GM12878 (cell line): ENCODE results near the gene ARHGEF16.

Source experiments
- MXI1 ChIP-seq: fragments of 150-350 bp; IDR thresholded peaks from 2 replicates; pipeline ENCODE4 v1.6.1; 2011; ENCODE audit warnings: low read depth, mild to moderate bottlenecking, inconsistent platforms, low read length, improper control_type of control experiment
- POLR2A ChIP-seq: IDR thresholded peaks from 2 replicates; pipeline ENCODE4 v1.6.1; 2011; ENCODE audit warnings: low read depth, mild to moderate bottlenecking, low read length
- POLR2AphosphoS5 ChIP-seq: IDR thresholded peaks from 2 replicates; pipeline ENCODE4 v1.6.1; 2011; ENCODE audit warnings: mild to moderate bottlenecking, low read length, inconsistent platforms
- SIN3A ChIP-seq: IDR thresholded peaks from 2 replicates; pipeline ENCODE4 v1.6.1; 2012; ENCODE audit warnings: low read depth, low read length, improper control_type of control experiment
- SMC3 ChIP-seq: IDR thresholded peaks from 2 replicates; pipeline ENCODE4 v1.6.1; 2011; ENCODE audit warnings: low read length, improper control_type of control experiment, borderline replicate concordance
- SREBF1 ChIP-seq: IDR thresholded peaks from 2 replicates; pipeline ENCODE4 v1.6.1; 2012; ENCODE audit warnings: mild to moderate bottlenecking, low read length
- TF ChIP-seq, protein P1 (sequence below), 3 experiments: IDR thresholded peaks in 2 of 3; conservative IDR thresholded peaks in 1 of 3; 2 replicates each; pipeline ENCODE4 v1.5.1; 2011; ENCODE audit warnings: low read depth in 3 of 3, low read length in 3 of 3, mild to moderate bottlenecking in 3 of 3, control low read depth in 2 of 3, moderate library complexity in 2 of 3, inconsistent platforms in 1 of 3, mixed read lengths in 1 of 3; ENCODE audit not compliant: control insufficient read depth in 2 of 3, insufficient read depth in 1 of 3; ENCODE audit errors: extremely low read depth in 1 of 3
- TF ChIP-seq, protein P2 (sequence below): IDR thresholded peaks from 2 replicates; pipeline ENCODE4 v1.6.1; 2011; ENCODE audit warnings: mild to moderate bottlenecking, low read depth, low read length, moderate library complexity; ENCODE audit not compliant: insufficient replicate concordance

DNA sequence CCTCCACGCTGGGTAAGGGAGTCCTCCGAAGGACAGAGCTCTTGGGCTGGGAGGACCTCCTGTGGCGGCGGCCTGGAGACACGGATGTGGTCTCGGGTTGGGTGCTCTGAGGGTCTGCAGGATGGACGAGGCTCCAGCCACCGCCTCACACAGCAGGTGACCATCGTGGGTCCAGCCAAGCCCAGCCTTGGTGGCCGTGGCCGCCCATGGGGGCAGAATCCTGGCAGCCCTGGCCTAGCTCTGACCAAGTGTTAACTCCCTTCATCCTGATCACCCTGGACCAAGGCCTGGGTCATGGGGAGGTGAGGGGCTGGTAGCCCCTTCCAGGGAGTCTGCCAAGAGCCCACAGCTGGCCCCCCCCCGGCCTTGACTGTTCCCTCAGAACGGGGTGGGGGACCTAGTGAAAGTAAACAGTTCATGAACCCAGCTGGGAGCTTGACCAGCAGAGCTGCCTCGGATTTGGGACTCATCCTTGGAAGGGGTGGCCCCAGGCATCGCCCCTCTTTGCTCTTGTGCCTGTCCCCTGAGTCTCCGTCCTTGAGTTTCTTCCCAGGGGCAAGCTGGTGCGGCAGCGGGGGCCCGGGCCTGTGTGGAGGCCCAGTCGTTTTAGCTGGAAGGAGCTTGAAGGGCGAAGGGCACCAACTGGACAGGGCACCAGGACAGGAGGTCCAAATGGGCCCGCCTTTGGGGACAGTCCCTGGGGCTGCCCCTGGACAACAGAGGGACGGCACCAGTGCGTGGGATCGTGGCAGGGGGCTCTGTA is 17.8 kb downstream of the ARHGEF16 start:
- TF ChIP-seq MXI1 (no peak), SMC3 (no peak), SIN3A (no peak), SREBF1 (no peak), POLR2A (no peak), POLR2AphosphoS5 (no peak)
- TF ChIP-seq, protein P1, sequence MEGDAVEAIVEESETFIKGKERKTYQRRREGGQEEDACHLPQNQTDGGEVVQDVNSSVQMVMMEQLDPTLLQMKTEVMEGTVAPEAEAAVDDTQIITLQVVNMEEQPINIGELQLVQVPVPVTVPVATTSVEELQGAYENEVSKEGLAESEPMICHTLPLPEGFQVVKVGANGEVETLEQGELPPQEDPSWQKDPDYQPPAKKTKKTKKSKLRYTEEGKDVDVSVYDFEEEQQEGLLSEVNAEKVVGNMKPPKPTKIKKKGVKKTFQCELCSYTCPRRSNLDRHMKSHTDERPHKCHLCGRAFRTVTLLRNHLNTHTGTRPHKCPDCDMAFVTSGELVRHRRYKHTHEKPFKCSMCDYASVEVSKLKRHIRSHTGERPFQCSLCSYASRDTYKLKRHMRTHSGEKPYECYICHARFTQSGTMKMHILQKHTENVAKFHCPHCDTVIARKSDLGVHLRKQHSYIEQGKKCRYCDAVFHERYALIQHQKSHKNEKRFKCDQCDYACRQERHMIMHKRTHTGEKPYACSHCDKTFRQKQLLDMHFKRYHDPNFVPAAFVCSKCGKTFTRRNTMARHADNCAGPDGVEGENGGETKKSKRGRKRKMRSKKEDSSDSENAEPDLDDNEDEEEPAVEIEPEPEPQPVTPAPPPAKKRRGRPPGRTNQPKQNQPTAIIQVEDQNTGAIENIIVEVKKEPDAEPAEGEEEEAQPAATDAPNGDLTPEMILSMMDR (IDR thresholded peaks at IDR 0.05 in 2 of 3, conservative IDR thresholded peaks at IDR 0.05 in 1 of 3; ENCODE audit: control insufficient read depth in 2 of 3, extremely low read depth in 1 of 3, insufficient read depth in 1 of 3, low read depth in 3 of 3, low read length in 3 of 3): no peak
- TF ChIP-seq, protein P2, sequence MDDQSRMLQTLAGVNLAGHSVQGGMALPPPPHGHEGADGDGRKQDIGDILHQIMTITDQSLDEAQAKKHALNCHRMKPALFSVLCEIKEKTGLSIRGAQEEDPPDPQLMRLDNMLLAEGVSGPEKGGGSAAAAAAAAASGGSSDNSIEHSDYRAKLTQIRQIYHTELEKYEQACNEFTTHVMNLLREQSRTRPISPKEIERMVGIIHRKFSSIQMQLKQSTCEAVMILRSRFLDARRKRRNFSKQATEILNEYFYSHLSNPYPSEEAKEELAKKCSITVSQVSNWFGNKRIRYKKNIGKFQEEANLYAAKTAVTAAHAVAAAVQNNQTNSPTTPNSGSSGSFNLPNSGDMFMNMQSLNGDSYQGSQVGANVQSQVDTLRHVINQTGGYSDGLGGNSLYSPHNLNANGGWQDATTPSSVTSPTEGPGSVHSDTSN: no peak
